Peyer's patch (tissue), 4 donors: ENCODE measurements around the gene SRBD1. TPM values are rescaled to one million over a fixed set of nuclear protein-coding genes. Genes with fewer than 3 reads are reported as not detected.

Experiments
- DNase-seq, 3 donors: peaks; one replicate each; pipeline ENCODE4 v3.0.0-alpha.2; 2017 to 2019
- H3K27ac ChIP-seq, 4 donors: fragments of 200-600 bp; sonication (generic); one replicate each; pipeline ENCODE4 v1.5.1; 2016 to 2019
- H3K27me3 ChIP-seq, 2 donors: fragments of 200-600 bp; sonication (generic); one replicate each; pipeline ENCODE4 v1.5.1; 2019
- H3K36me3 ChIP-seq, 3 donors: fragments of 200-600 bp; sonication (generic); one replicate each; pipeline ENCODE4 v1.5.1; 2016 to 2019
- H3K4me1 ChIP-seq, 4 donors: fragments of 200-600 bp; sonication (generic); one replicate each; pipeline ENCODE4 v1.5.1; 2016 to 2019
- H3K4me3 ChIP-seq, 4 donors: fragments of 200-600 bp; sonication (generic); 1 replicate in 3 of 4; 2 replicates in 1 of 4; pipeline ENCODE4 v1.5.1; 2016 to 2019; ENCODE audit warnings: mild to moderate bottlenecking in 1 of 4
- H3K9me3 ChIP-seq, 4 donors: fragments of 200-600 bp; sonication (generic); one replicate each; pipeline ENCODE4 v1.5.1; 2016 to 2019; ENCODE audit warnings: mild to moderate bottlenecking in 1 of 4
- POLR2A ChIP-seq, 2 donors: fragments of 450-650 bp; IDR thresholded peaks; one replicate each; pipeline ENCODE4 v1.5.1; 2017; ENCODE audit warnings: antibody characterized with exemption in 2 of 2, mild to moderate bottlenecking in 2 of 2, moderate library complexity in 2 of 2
- total RNA-seq, 4 donors: library from RNA; depleted of rRNA; stranded (reverse); fragments of >200 nt; gene quantifications; one replicate each; pipeline ENCODE4 v1.1.0, GENCODE V29; 2016
- TF ChIP-seq, protein P1 (sequence below), 6 experiments: fragments of 450-650 bp in 4 of 6; fragments of 200-600 bp in 2 of 6; sonication (generic) in 1 of 6; IDR thresholded peaks; one replicate each; pipeline ENCODE4 v1.5.1; 2017 to 2019; ENCODE audit warnings: antibody characterized with exemption in 6 of 6, mild to moderate bottlenecking in 3 of 6, moderate library complexity in 1 of 6

The SRBD1 gene
- total RNA-seq, 4 donors from 2014 or later = 14.9 to 32.2 (median 22.5) TPM

DNA sequence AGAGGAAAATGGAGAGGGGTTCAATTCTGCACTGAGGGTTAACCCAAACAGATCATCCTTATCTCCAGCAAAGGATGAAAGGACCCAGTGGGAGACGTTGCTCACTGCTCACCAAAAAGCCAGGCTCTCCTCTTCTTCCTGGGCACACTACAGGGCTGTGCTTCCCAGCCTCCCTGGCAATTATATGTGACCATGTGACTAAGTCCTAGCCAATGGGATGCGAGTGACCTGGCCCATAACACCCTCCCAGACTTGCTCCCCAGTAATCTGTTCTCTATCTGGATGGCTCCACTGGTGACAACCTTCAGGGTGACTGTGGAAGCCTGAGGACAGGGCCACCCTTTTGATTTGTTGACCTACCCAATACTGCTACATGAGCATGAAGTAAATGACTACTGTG lies 29.5 kb upstream of the SRBD1 start:
- DNase-seq = no peak
- H3K36me3 ChIP-seq = no peaks in the 10 kb centered on the region
- H3K4me3 ChIP-seq = no peak overlapping the region
- no peaks in the 10 kb centered on the region for H3K9me3 ChIP-seq
- no peaks in the 10 kb centered on the region for H3K27me3 ChIP-seq
- no peak for TF ChIP-seq POLR2A (IDR thresholded peaks at IDR 0.05)
- TF ChIP-seq, protein P1, sequence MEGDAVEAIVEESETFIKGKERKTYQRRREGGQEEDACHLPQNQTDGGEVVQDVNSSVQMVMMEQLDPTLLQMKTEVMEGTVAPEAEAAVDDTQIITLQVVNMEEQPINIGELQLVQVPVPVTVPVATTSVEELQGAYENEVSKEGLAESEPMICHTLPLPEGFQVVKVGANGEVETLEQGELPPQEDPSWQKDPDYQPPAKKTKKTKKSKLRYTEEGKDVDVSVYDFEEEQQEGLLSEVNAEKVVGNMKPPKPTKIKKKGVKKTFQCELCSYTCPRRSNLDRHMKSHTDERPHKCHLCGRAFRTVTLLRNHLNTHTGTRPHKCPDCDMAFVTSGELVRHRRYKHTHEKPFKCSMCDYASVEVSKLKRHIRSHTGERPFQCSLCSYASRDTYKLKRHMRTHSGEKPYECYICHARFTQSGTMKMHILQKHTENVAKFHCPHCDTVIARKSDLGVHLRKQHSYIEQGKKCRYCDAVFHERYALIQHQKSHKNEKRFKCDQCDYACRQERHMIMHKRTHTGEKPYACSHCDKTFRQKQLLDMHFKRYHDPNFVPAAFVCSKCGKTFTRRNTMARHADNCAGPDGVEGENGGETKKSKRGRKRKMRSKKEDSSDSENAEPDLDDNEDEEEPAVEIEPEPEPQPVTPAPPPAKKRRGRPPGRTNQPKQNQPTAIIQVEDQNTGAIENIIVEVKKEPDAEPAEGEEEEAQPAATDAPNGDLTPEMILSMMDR (IDR thresholded peaks at IDR 0.05) = no peak
- peaks cover 0 to 15% (median 7%) of the 10 kb centered on the region in 4 donors for H3K4me1 ChIP-seq
- H3K27ac ChIP-seq = no peak overlapping the region

DNA sequence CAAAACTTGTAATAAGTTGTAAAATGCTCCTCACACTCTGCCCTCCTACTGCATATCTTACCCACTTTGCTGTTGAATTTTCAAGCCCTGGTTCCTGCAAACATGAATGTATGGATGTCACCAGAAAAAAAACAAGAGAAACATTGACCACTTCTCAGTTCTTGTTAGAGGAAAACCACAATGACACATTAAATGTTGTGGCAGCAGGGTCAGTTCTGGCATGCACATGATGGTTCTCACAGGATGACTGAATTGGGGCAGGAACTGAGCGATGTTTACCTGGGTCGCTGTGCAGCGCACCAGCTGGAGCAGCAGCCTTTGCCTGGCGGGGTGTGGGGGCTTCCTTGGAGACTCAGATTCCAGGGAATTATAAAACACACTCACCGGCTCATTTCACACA lies 26.4 kb upstream of the SRBD1 start:
- DNase-seq = no peak
- no peaks in the 10 kb centered on the region for H3K9me3 ChIP-seq
- H3K27me3 ChIP-seq = no peaks in the 10 kb centered on the region
- H3K36me3 ChIP-seq = no peaks in the 10 kb centered on the region
- TF ChIP-seq, protein P1 (IDR thresholded peaks at IDR 0.05) = no peak
- TF ChIP-seq POLR2A (IDR thresholded peaks at IDR 0.05) = no peak
- H3K4me3 ChIP-seq = no peak overlapping the region
- no peak overlapping the region for H3K27ac ChIP-seq
- no peaks in the 10 kb centered on the region for H3K4me1 ChIP-seq

DNA sequence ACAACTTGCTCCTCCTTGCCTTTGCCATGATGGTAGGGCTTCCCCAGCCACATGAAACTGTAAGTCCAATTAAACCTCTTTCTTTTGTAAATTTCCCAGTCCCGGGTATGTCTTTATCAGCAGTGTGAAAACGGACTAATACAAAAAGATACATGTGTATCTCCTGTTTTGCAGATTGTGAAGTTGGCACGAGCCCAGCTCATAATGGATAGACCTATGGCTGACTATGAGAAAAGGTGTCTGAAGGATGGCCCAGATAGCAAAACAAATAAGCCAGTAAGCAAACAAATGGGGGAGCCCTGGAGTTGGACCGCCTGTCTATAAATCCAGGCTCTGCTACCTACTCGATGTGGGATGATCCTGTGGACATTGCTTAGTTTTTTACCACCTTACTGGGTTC lies 24.9 kb upstream of the SRBD1 start:
- Histone ChIP-seq H3K36me3 (no peaks in the 10 kb centered on the region), H3K4me1 (no peaks in the 10 kb centered on the region), H3K4me3 (no peak overlapping the region), H3K27me3 (no peaks in the 10 kb centered on the region), H3K9me3 (no peaks in the 10 kb centered on the region), H3K27ac (no peak overlapping the region)
- no peak for TF ChIP-seq POLR2A (IDR thresholded peaks at IDR 0.05)
- TF ChIP-seq, protein P1 (IDR thresholded peaks at IDR 0.05) = no peak
- no peak for DNase-seq

DNA sequence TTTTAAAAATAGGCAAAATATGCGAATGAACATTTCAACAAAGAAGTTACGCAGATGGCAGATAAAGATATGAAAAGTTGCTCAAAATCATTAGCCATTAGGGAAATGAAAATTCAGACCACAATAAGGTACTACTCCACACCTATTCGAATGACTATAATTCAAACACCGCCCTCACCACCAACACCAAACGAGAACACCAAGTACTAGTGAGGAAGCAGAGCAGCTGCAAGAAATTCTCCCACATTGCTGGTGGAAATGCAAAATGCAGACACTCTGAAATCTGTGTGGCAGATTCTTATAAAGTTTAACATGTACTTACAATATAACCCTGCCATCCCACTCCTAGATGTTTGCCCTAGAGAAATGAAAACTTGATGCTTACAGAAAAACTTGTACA lies 23.2 kb upstream of the SRBD1 start:
- Histone ChIP-seq H3K4me3 (no peak overlapping the region), H3K36me3 (no peaks in the 10 kb centered on the region), H3K9me3 (no peaks in the 10 kb centered on the region), H3K27ac (no peak overlapping the region), H3K4me1 (no peaks in the 10 kb centered on the region), H3K27me3 (no peaks in the 10 kb centered on the region)
- no peak for TF ChIP-seq POLR2A (IDR thresholded peaks at IDR 0.05)
- TF ChIP-seq, protein P1 (IDR thresholded peaks at IDR 0.05) = no peak
- no peak for DNase-seq

DNA sequence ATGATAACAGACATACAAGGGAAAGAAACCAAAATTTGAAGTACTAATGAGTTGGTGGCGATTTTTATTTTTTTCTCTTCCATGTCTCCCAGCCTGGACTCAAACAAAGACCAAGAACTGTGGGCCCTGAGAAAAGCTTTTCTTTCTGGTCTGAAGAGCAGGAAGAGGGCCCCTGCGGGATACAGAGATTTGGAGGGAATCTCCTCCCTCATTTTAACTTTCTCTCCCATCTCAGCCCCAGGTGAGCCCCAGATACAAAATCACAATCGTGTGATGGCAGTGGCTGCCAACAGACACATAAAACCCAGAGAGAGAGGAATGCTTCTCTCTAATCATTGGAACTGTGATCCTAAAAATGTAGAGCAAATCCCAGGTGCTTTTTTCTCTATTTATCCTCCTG lies 20.9 kb upstream of the SRBD1 start:
- Histone ChIP-seq H3K27me3 (no peaks in the 10 kb centered on the region), H3K27ac (no peak overlapping the region), H3K36me3 (no peaks in the 10 kb centered on the region), H3K4me3 (no peak overlapping the region), H3K4me1 (no peaks in the 10 kb centered on the region), H3K9me3 (no peaks in the 10 kb centered on the region)
- no peak for DNase-seq
- TF ChIP-seq, protein P1 (IDR thresholded peaks at IDR 0.05) = no peak
- TF ChIP-seq POLR2A (IDR thresholded peaks at IDR 0.05) = no peak

DNA sequence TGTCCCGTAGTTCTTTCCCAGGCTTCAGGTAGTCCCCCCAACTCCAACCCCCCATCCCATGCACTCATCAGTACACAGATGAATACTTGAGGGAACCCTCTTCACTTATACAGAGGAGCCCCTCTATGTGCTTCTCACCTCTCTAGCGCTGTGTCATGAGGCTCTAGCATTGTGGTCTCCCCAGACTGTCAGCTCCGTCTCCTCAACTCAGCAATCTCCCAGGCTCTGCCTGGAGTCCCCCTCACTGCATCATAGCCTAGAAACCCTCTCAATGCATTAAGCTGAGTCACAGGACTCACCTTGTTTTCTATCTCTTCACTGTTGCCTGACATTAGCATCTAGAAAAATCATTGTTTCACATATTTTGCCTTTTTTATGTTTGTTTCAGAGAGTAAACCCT lies 20.3 kb upstream of the SRBD1 start:
- no peaks in the 10 kb centered on the region for H3K27me3 ChIP-seq
- no peak for DNase-seq
- no peaks in the 10 kb centered on the region for H3K4me1 ChIP-seq
- no peak overlapping the region for H3K27ac ChIP-seq
- no peak for TF ChIP-seq POLR2A (IDR thresholded peaks at IDR 0.05)
- TF ChIP-seq, protein P1 (IDR thresholded peaks at IDR 0.05) = no peak
- H3K9me3 ChIP-seq = no peaks in the 10 kb centered on the region
- H3K4me3 ChIP-seq = no peak overlapping the region
- no peaks in the 10 kb centered on the region for H3K36me3 ChIP-seq
